GM20431 (cell line): ENCODE results near the gene CCNY.
"Not testable (repeated sequence)": the region's sequence is repeated elsewhere in the genome, so short reads cannot be mapped to it uniquely, and the experiment has no call there.

Experiments
- in situ Hi-C: fragments of 300-500 bp; cut with MseI, MboI; formaldehyde crosslinking; loops from one replicate; pipeline ENCODE4 v1.15.0; 2020; ENCODE audit warnings: low sequenced_read_pairs; ENCODE audit not compliant: unreplicated experiment

CCNY gene

GRCh38 chr10:35502692-35503091, 166.4 kb downstream of the CCNY start:
- in situ Hi-C loops: no loop called here

GRCh38 chr10:35503578-35503977, 167.3 kb downstream of the CCNY start:
- in situ Hi-C loops: no loop called here

GRCh38 chr10:35504132-35504531, 167.8 kb downstream of the CCNY start:
- in situ Hi-C loops: no loop called here

- in situ Hi-C loops: no loop called here
These were observed 169.0 kb downstream of the CCNY start for GRCh38 chr10:35505241-35505873.

GRCh38 chr10:35506741-35507140, 170.4 kb downstream of the CCNY start:
- in situ Hi-C loops: no loop called here

GRCh38 chr10:35507519-35508109, 171.3 kb downstream of the CCNY start:
- in situ Hi-C loops: no loop called here

- in situ Hi-C loops: no loop called here
These were observed 172.3 kb downstream of the CCNY start for GRCh38 chr10:35508647-35509046.

GRCh38 chr10:35510891-35511290, 174.6 kb downstream of the CCNY start:
- in situ Hi-C loops: no loop called here

- in situ Hi-C loops: no loop called here
These were observed 175.3 kb downstream of the CCNY start for GRCh38 chr10:35511647-35512046.

- in situ Hi-C loops: no loop called here
These were observed 179.9 kb downstream of the CCNY start for GRCh38 chr10:35516102-35516670.

- in situ Hi-C loops: no loop called here
These were observed 181.3 kb downstream of the CCNY start for GRCh38 chr10:35517431-35518181.

- in situ Hi-C loops: not testable (repeated sequence)
These were observed 181.9 kb downstream of the CCNY start for GRCh38 chr10:35518187-35518586.

- in situ Hi-C loops: no loop called here
These were observed 184.7 kb downstream of the CCNY start for GRCh38 chr10:35520996-35521395.

GRCh38 chr10:35523670-35524225, 187.4 kb downstream of the CCNY start:
- in situ Hi-C loops: no loop called here

- in situ Hi-C loops: no loop called here
These were observed 190.4 kb downstream of the CCNY start for GRCh38 chr10:35526746-35527145.

- in situ Hi-C loops: no loop called here
These were observed 195.8 kb downstream of the CCNY start for GRCh38 chr10:35532141-35532540.

GRCh38 chr10:35533565-35533964, 197.3 kb downstream of the CCNY start:
- in situ Hi-C loops: no loop called here

GRCh38 chr10:35535136-35535535, 198.8 kb downstream of the CCNY start:
- in situ Hi-C loops: no loop called here

- in situ Hi-C loops: no loop called here
These were observed 200.5 kb downstream of the CCNY start for GRCh38 chr10:35536789-35537188.

- in situ Hi-C loops: not testable (repeated sequence)
These were observed 201.6 kb downstream of the CCNY start for GRCh38 chr10:35537925-35538324.
